Thoracic aorta (tissue), 2 donors: ENCODE measurements around the gene GMIP. TPM values are rescaled to one million over a fixed set of nuclear protein-coding genes. Genes with fewer than 3 reads are reported as not detected.
A peak's percentile ranks its signal among the peaks of the same experiment; 100 is the strongest.
"Not testable (repeated sequence)": the region's sequence is repeated elsewhere in the genome, so short reads cannot be mapped to it uniquely, and the experiment has no call there.

ENCODE experiments used
- ATAC-seq: fragments of 150-250 bp; one replicate; pipeline ENCODE4 v1.8.0; 2017; ENCODE audit warnings: low read depth; ENCODE audit not compliant: insufficient number of reproducible peaks, low FRiP score
- DNase-seq: peaks from one replicate; pipeline ENCODE4 v3.0.0-alpha.2; 2020; ENCODE audit warnings: low spot score
- H3K27ac ChIP-seq, 2 donors: fragments of 200-600 bp; sonication (generic); 1 replicate in 1 of 2; 2 replicates in 1 of 2; pipeline ENCODE4 v1.5.1; 2016; ENCODE audit warnings: mild to moderate bottlenecking in 2 of 2, moderate library complexity in 2 of 2
- H3K27me3 ChIP-seq: fragments of 200-600 bp; sonication (generic); replicated peaks from 2 replicates; pipeline ENCODE4 v1.6.0; 2016; ENCODE audit warnings: mild to moderate bottlenecking; ENCODE audit not compliant: insufficient read depth
- H3K36me3 ChIP-seq: fragments of 200-600 bp; sonication (generic); one replicate; pipeline ENCODE4 v1.5.1; 2016
- H3K4me1 ChIP-seq, 2 donors: fragments of 200-600 bp; sonication (generic); 1 replicate in 1 of 2; 2 replicates in 1 of 2; pipeline versions ENCODE4 v1.5.1 to v1.6.0; 2016; ENCODE audit warnings: low read depth in 2 of 2, mild to moderate bottlenecking in 1 of 2; ENCODE audit not compliant: control insufficient read depth in 1 of 2
- H3K4me3 ChIP-seq: fragments of 200-600 bp; sonication (generic); 2 replicates; pipeline ENCODE4 v1.5.1; 2016; ENCODE audit warnings: mild to moderate bottlenecking
- H3K9me3 ChIP-seq: fragments of 200-600 bp; sonication (generic); 2 replicates; pipeline ENCODE4 v1.5.1; 2016
- total RNA-seq, 2 donors: library from RNA; depleted of rRNA; stranded (reverse); fragments of >200 nt; gene quantifications; one replicate each; pipeline versions ENCODE4 v1.1.0 to v1.2.3, GENCODE V29; 2016
- TF ChIP-seq, protein P1 (sequence below): fragments of 200-600 bp; sonication (generic); IDR thresholded peaks from one replicate; pipeline ENCODE4 v1.5.1; 2019; ENCODE audit warnings: antibody characterized with exemption

GMIP gene, protein sequence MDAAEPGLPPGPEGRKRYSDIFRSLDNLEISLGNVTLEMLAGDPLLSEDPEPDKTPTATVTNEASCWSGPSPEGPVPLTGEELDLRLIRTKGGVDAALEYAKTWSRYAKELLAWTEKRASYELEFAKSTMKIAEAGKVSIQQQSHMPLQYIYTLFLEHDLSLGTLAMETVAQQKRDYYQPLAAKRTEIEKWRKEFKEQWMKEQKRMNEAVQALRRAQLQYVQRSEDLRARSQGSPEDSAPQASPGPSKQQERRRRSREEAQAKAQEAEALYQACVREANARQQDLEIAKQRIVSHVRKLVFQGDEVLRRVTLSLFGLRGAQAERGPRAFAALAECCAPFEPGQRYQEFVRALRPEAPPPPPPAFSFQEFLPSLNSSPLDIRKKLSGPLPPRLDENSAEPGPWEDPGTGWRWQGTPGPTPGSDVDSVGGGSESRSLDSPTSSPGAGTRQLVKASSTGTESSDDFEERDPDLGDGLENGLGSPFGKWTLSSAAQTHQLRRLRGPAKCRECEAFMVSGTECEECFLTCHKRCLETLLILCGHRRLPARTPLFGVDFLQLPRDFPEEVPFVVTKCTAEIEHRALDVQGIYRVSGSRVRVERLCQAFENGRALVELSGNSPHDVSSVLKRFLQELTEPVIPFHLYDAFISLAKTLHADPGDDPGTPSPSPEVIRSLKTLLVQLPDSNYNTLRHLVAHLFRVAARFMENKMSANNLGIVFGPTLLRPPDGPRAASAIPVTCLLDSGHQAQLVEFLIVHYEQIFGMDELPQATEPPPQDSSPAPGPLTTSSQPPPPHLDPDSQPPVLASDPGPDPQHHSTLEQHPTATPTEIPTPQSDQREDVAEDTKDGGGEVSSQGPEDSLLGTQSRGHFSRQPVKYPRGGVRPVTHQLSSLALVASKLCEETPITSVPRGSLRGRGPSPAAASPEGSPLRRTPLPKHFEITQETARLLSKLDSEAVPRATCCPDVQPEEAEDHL
- total RNA-seq, result 10 to 100 TPM; 12.5 to 13.1 TPM

DNA sequence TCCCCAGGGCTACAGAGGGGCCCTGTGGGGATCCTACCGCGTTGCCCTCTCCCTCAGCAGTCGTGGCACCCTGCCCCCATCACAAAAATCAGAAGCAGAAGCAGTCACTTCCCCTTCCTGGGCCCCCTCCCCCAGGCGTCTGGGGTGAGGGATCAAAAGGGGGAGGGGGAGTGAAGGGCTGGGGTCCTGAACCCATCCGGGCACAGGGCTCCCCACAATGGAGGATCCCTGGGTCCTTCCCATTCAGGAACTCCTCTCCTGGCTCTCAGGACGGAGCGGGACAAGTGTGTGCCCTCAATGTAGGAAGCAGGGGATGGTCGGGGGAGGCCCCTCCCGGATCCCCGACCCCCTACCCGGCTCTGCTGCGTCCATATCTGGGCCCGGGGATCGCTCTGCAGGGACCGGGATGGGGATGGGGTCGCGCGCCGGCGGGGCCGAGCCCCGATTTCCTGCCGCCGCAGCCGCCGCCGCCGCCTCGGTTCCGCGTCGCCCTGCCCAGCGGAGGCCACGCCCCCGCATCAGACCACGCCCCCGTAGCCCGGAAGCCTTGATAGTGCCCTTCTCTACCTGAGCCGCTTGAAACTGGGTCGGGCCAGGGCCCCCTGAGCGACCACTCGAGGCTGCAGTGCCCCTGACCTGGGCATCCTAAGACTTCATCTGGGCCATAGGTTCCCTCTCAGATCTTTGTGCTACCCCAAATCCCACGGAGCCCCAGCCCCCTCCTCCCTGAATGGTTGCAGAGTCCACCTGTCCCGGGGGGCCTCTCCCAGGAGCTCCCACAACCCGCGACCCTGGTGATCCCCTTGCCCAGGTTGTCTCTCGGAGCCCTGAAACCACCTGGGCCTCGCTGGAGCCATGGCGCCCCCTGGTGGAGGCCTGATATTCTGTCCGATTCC is at the start of gene GMIP:
TSS of gene GMIP (minus strand) at position 500 of the 896 bp plus-strand sequence. CDS start at position 372, 128 bp downstream.
- ATAC-seq (peak; percentile 53), DNase-seq (no peak)
- Histone ChIP-seq H3K27me3 (no peaks in the 10 kb centered on the region), H3K36me3 (peaks cover 23% of the 10 kb centered on the region), H3K4me1 (peaks cover 0 to 6% of the 10 kb centered on the region in 2 donors), H3K9me3 (no peaks in the 10 kb centered on the region), H3K4me3 (peak within 1 kb of the TSS; percentile 82), H3K27ac (peak within 1 kb of the TSS in 1 of 2 donors; percentile 40)
- TF ChIP-seq, protein P1, sequence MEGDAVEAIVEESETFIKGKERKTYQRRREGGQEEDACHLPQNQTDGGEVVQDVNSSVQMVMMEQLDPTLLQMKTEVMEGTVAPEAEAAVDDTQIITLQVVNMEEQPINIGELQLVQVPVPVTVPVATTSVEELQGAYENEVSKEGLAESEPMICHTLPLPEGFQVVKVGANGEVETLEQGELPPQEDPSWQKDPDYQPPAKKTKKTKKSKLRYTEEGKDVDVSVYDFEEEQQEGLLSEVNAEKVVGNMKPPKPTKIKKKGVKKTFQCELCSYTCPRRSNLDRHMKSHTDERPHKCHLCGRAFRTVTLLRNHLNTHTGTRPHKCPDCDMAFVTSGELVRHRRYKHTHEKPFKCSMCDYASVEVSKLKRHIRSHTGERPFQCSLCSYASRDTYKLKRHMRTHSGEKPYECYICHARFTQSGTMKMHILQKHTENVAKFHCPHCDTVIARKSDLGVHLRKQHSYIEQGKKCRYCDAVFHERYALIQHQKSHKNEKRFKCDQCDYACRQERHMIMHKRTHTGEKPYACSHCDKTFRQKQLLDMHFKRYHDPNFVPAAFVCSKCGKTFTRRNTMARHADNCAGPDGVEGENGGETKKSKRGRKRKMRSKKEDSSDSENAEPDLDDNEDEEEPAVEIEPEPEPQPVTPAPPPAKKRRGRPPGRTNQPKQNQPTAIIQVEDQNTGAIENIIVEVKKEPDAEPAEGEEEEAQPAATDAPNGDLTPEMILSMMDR, result peak; percentile 88

- DNase-seq (no peak), ATAC-seq (no peak)
- H3K36me3 ChIP-seq, result no peaks in the 10 kb centered on the region
- no peaks in the 10 kb centered on the region for H3K27me3 ChIP-seq
- H3K9me3 ChIP-seq, result peaks cover 6% of the 10 kb centered on the region
- no peak overlapping the region for H3K27ac ChIP-seq
- TF ChIP-seq, protein P1, result no peak
- no peaks in the 10 kb centered on the region for H3K4me1 ChIP-seq
- no peak overlapping the region for H3K4me3 ChIP-seq
Observed at GRCh38 chr19:19691683-19692082, 48.2 kb upstream of the GMIP start.

DNA sequence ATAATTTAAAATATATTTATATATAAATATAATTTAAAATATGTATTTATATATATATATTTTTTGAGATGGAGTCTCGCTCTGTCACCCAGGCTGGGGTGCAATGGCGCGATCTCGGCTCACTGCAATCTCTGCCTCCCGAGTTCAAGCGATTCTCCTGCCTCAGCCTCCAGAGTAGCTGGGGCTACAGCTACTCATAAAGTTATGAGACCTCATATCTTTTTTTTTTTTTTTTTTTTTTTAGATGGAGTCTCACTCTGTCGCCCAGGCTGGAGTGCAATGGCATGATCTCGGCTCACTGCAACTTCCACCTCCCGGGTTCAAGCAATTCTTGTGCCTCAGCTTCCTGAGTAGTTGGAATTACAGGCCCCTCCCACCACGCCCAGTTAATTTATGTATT is 45.6 kb upstream of the GMIP start:
- not testable (repeated sequence) for H3K27me3 ChIP-seq, H3K36me3 ChIP-seq, H3K4me3 ChIP-seq, H3K4me1 ChIP-seq, DNase-seq, ATAC-seq, H3K27ac ChIP-seq
- peaks cover 11% of the 10 kb centered on the region for H3K9me3 ChIP-seq

DNA sequence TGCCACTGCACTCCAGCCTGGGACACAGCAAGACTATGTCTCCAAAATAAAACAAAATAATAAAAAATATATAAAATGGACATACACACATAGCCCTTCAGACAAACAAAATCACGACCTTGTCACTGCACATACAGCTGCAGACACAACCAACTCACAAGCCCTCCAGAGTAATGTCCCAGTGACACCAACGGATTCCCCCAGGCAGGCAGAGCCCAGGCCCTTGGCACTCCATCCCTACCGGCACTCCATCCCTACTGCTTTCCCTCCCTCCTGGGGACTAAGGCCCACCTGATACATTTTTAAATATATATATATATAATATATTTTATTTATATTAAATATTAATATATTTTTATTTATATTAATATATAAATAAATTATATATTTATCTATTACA is 43.6 kb upstream of the GMIP start:
- no peaks in the 10 kb centered on the region for H3K4me1 ChIP-seq
- ATAC-seq (no peak), DNase-seq (no peak)
- peaks cover 16% of the 10 kb centered on the region for H3K9me3 ChIP-seq
- H3K4me3 ChIP-seq, result no peak overlapping the region
- H3K36me3 ChIP-seq, result no peaks in the 10 kb centered on the region
- TF ChIP-seq, protein P1, result no peak
- H3K27ac ChIP-seq, result no peak overlapping the region
- no peaks in the 10 kb centered on the region for H3K27me3 ChIP-seq

- Histone ChIP-seq H3K36me3 (no peaks in the 10 kb centered on the region), H3K9me3 (peaks cover 19% of the 10 kb centered on the region), H3K27ac (no peak overlapping the region), H3K27me3 (no peaks in the 10 kb centered on the region), H3K4me3 (no peak overlapping the region), H3K4me1 (no peaks in the 10 kb centered on the region)
- no peak for ATAC-seq
- TF ChIP-seq, protein P1, result no peak
- no peak for DNase-seq
Observed at GRCh38 chr19:19686580-19686979, 43.1 kb upstream of the GMIP start.

GRCh38 chr19:19686119-19686518 is 42.7 kb upstream of the GMIP start:
- ATAC-seq, result not testable (repeated sequence)

More at GRCh38 chr19:19686119-19686518, 42.7 kb upstream of the GMIP start:
- not testable (repeated sequence) for H3K27me3 ChIP-seq, H3K36me3 ChIP-seq, H3K4me3 ChIP-seq, H3K27ac ChIP-seq, H3K4me1 ChIP-seq, DNase-seq
- H3K9me3 ChIP-seq, result peaks cover 23% of the 10 kb centered on the region
